ENCODE data around the gene PPP1R8. TPM values are rescaled to one million over a fixed set of nuclear protein-coding genes. Genes with fewer than 3 reads are reported as not detected.
"Not testable (repeated sequence)": the region's sequence is repeated elsewhere in the genome, so short reads cannot be mapped to it uniquely, and the experiment has no call there.

PPP1R8 gene
- total RNA-seq, 2 donors from 2014 or later = 28.3 to 52.0 TPM

DNA sequence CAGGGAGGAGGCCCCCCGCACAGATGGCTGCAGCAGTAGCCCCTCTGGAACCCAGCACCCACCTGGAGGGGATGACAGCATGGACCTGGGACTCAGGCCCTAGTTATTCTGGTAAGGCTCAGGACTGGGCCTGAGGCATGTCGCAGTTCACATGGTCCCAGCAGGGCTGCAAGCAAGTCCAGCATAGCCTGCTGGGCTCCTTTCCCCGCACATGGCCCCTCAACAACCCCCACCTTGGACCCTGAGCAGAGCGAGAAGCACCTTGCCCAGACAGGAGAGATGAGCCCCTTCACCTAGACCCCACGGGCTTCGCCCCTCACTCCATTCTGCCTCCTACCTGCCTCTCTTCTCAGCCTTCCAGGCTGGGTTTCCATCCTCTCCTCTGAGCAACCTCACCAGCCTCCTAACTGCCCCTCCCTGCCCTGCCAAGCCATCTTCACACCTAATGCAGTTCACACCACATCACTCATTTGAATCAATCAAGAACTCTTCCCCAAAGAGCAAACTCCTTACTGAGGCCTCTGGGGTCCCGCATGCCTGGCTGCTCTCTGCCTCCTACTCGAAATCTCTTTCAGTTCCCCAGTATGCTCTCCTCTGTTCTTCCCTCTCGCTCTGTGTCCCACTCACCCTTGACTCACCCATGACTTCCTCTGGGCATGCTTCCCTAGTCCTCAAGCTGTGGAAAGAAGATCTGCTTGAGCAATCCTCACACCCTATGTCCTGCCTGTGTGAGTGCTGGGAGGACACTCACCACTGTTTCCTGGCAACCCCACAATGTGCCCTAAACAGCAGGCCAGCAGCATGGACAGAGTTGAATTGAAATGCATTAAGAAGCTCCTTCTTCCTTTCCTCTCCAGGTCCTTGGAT is 32.3 kb downstream of the PPP1R8 start:
- Mint-ChIP-seq H3K27ac (peak overlapping the region; percentile 17 to 70), H3K36me3 (no peaks in the 10 kb centered on the region), H3K9me3 (no peaks in the 10 kb centered on the region)
- DNase-seq (ENCODE audit: low spot score in 2 of 2) (no peak), ATAC-seq (peak; percentile 18 to 67)

DNA sequence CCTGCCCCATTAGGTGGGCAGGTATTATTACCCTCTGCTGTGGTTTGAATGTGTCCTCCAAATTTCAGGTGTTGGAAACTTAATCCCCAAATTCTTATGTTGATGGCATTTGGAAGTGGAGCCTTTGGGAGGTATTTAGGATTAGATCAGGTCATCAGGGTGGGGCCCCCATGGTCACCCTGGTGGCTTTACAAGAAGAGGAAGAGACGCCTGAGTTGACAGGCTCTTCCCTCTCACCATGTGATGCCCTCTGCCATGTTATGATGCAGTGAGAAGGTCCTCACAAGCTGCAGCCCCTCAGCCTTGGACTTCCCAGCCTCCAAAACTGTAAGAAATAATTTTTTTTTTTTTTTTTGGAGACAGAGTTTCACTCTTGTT is 32.9 kb downstream of the PPP1R8 start:
- ATAC-seq = no peak
- Mint-ChIP-seq H3K9me3 (no peaks in the 10 kb centered on the region), H3K36me3 (no peaks in the 10 kb centered on the region), H3K27ac (peak overlapping the region; percentile 17 to 70)
- no peak for DNase-seq (ENCODE audit: low spot score in 2 of 2)

DNA sequence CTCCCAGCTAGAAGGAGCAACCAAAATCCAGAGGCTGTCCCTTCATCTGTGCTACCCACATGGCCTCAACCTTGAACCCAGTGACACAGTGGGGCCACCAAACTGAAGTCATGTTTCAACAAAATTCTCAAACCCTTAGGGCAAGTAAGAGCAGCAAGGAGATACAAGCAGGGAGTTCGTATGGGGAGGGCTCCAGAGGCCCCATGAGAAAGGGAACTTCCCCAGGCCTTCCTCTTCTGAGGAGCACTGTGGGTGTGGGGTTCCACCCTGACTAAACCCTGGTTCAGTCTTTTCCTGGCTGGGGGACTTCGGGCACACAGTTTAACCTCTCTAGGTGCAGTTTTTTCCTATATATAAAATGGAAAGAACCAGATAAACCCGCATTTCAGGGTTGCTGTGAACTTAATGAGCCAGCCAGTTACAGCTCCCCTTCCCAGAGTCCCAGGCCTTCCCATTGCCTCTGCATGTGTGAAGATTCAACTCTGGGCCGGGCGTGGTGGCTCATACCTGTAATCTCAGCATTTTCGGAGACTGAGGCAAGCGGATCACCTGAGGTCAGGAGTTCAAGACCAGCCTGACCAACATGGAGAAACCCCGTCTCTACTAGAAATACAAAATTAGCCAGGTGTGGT is 33.8 kb downstream of the PPP1R8 start:
- Mint-ChIP-seq H3K36me3 (no peaks in the 10 kb centered on the region), H3K9me3 (no peaks in the 10 kb centered on the region), H3K27ac (peak overlapping the region; percentile 17 to 90)
- no peak for DNase-seq (ENCODE audit: low spot score in 2 of 2)
- ATAC-seq = peak; percentile 52 to 76

DNA sequence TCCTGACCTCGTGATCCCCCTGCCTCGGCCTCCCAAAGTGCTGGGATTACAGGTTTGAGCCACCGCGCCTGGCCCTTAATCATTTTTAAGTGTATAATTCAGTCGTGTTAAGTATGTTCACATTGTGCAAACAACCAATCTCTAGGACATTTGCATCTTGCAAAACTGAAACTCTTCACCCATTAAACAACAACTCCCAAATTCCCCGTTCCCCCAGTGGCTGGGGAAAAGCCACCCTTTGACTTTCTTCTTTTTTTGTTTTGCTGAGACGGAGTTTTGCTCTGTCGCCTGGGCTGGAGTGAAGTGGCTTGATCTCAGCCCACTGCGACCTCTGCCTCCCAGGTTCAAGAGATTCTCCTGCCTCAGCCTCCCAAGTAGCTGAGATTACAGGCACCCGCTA is 35.2 kb downstream of the PPP1R8 start:
- no peak for DNase-seq (ENCODE audit: low spot score in 2 of 2)
- H3K9me3 Mint-ChIP-seq = no peaks in the 10 kb centered on the region
- H3K36me3 Mint-ChIP-seq = no peaks in the 10 kb centered on the region
- H3K27ac Mint-ChIP-seq = no peak overlapping the region
- no peak for ATAC-seq

DNA sequence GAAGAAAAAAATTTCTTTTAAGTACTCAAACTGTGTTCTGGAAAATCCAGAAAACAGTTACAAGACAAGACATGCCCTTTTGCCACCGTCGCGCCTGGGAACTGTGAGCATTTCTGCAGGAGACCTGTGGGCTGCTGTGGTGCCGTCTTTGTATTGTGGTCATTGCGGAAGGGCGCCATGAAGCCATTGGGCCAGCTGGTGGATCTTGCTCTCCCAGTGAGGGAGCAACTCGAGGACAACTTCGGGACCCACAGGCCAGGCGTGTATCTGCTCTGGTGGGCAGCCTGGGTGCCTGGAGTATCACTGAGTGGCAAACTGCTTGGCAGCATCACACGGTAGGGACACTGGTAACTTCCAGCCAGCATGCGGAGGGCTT is 38.0 kb downstream of the PPP1R8 start:
- DNase-seq (ENCODE audit: low spot score in 2 of 2) = no peak
- Mint-ChIP-seq H3K9me3 (no peaks in the 10 kb centered on the region), H3K27ac (peak overlapping the region; percentile 66 to 93), H3K36me3 (peaks cover 8 to 9% of the 10 kb centered on the region in 2 donors)
- ATAC-seq = no peak

DNA sequence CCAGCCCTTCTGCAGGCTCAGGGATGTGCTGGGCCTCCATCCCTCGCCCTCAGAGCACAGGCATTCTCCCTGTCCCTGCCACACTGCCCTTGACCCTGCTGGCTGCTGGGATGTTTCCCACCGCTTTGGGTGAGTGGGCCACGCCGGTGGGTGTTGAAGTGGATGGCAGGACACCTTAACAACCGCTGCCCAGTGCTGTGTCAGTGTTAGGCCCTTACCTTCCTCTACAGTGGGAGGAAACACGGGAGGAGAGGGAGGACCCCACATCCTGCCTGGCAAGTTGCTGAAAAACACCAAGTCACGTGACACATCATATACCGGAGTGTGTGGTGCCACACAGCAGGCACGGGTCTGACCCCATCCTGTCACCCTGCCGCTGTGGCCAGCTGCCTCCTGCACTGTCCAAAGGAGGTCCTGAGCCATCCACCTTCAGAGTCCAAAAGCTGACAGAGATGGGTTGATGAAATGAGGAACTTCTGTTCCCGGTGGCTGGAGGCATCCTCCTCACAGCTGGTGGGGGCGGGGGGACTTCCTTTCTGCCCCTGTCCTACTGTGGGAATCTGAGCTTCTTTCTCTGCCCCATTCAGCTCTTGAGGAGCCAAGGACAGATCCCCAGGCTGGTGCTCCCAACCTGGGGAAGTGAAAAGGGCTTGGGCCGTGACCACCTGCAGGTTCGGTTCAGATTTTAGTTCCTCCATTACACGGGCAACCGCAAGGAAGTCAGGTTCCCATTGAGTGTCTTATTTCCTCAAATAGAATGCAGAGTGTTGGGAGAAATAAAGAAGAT is 38.5 kb downstream of the PPP1R8 start:
- DNase-seq (ENCODE audit: low spot score in 2 of 2) = peak; percentile 47 to 81
- Mint-ChIP-seq H3K9me3 (no peaks in the 10 kb centered on the region), H3K36me3 (peaks cover 8 to 9% of the 10 kb centered on the region in 2 donors), H3K27ac (peak overlapping the region; percentile 66 to 93)
- ATAC-seq = peak; percentile 36 to 70

DNA sequence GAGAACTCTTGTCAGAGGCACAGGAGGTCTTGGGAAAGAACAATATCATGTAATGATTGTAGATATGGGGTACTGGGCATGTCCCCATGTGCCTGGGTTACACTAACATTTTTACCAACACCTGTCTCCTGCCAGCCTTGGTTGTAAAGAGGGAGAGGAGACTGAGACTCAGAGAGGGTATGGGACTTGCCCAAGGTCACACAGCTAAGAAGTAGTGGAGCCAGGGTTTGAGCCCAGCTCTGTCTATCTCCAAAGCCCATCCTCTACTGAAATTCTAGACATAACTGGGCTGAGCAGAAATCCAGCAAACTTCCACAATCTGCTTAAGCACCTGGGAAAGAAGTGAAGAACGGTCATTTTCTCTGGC is 39.1 kb downstream of the PPP1R8 start:
- DNase-seq (ENCODE audit: low spot score in 2 of 2) (no peak), ATAC-seq (no peak)
- H3K9me3 Mint-ChIP-seq = no peaks in the 10 kb centered on the region
- H3K27ac Mint-ChIP-seq = peak overlapping the region; percentile 66 to 93
- peaks cover 8 to 9% of the 10 kb centered on the region in 2 donors for H3K36me3 Mint-ChIP-seq

DNA sequence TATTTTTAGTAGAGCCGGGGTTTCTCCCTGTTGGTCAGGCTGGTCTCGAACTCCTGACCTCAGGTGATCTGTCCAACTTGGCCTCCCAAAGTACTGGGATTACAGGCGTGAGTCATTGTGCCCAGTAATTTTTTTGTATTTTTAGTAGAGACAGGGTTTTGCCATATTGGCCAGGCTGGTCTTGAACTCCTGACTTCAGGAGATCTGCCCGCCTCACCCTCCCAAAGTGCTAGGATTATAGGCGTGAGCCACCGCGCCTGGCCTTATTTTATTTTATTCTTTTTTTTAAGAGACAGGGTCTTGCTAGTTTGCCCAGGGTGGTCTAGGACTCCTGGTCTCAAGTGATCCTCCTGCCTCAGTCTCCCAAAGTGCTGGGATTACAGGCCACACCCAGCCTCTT is 40.5 kb downstream of the PPP1R8 start:
- not testable (repeated sequence) for H3K27ac Mint-ChIP-seq; DNase-seq (ENCODE audit: low spot score in 2 of 2); ATAC-seq; H3K36me3 Mint-ChIP-seq; H3K9me3 Mint-ChIP-seq

DNA sequence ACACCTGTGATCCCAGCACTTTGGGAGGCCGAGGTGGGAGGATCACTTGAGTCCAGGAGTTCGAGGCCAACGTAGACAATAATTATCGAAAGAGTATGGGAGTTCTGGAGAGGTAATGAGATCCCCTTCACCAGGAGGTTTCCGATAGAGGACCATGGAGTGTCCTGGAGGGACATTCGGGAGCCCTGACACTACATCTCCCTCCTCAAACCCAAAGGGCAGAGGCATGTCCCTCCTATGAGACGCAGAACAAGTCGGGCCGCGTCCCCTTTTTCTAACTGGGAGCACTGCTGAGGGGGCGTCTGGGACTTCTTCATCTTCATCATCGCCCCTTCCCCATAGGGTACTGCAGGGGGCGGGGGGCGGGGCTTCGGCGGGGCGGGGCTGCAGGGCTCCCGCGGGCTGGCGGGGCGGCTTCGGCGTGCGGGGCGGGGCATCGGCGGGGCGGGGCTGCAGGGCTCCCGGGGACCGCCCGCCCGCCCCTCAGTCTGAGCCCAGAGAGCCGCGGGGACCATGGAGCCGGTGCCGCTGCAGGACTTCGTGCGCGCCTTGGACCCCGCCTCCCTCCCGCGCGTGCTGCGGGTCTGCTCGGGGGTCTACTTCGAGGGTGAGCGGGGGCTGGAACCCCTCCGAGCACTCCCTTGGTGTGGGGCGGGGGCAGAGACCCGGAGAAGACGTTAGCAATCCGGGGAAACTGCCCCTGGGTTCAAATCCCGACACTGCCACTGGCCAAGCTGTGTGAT is 41.6 kb downstream of the PPP1R8 start, which contains the start of gene THEMIS2:
TSS of gene THEMIS2 (plus strand) at position 486 of the 743 bp plus-strand sequence. CDS start at position 514, 28 bp downstream.
- Mint-ChIP-seq H3K27ac (peak within 1 kb of the TSS; percentile 83 to 93), H3K36me3 (peaks cover 8 to 9% of the 10 kb centered on the region in 2 donors), H3K9me3 (no peaks in the 10 kb centered on the region)
- DNase-seq (ENCODE audit: low spot score in 2 of 2) = peak; percentile 76 to 78
- peak; percentile 65 to 90 for ATAC-seq

DNA sequence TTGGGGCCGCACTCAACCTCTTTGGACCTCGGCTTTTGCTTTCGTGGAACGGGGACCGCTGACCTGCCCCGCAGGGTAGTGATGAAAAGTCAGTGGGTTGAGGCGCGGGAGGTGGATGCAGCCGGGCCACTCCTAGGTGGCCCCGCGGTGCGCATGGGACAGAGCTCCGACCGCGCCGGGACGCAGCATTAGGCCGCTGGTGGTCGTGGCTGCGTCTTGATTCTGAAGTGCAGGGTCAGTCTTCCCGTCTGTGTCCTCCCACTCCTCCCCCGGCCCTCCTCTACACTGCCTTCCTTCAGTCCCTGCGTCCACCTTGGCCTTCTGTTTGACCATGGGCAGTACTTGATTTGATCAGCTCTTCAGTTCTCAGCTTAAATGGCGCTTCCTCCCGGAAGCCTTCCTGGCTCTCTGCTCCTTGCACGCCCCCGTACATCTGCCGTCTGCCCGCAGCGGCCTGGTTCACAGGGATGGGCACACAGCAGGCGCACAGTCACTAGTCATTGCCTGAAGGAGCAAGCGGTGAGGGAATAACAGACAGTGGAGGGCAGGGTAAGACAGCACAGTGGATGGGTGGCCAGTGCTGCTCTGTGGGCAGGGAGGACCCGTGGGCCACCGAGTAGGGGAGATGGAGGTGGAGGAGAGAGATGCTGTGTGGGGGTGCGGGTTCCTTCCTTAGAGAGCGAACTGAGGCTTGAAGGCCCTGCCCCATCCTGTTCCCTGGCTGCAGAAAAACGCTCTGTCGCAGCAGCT is 42.4 kb downstream of the PPP1R8 start:
- peaks cover 8 to 9% of the 10 kb centered on the region in 2 donors for H3K36me3 Mint-ChIP-seq
- DNase-seq (ENCODE audit: low spot score in 2 of 2) (peak; percentile 44 to 72), ATAC-seq (peak; percentile 46 to 56)
- H3K9me3 Mint-ChIP-seq = no peaks in the 10 kb centered on the region
- peak overlapping the region; percentile 83 to 93 for H3K27ac Mint-ChIP-seq

DNA sequence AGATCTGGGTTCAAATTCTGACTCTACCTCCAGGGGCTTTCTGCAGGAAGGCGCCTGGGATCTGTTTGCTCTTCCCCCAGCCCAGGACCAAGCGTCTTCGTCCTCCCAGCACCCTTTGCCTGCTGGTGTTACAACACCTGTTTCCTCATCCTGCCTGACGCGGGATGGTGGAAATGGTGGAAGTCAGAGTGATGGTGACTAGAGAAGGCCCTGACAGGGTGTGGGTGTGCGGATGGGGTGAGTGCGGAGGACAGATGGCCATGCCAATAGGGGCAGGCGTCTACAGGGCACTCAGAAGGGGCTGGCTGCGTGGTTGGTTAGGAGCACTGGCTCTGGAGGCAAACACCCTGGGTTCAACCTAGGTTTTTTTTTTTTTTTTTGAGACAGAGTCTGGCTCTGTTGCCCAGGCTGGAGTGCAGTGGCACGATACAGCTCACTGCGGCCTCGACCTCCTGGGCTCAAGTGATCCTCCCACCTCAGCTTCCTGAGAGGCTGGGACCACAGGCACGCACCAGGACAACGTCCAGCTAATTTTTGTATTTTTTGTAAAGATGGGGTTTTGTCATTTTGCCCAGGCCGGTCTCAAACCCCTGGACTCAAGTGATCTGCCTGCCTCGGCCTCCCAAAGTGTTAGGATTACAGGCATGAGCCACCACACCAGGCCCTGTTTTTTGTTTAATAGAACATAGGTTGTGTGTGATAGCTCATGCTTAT is 43.2 kb downstream of the PPP1R8 start:
- Mint-ChIP-seq H3K27ac (peak overlapping the region in 1 of 2 donors; percentile 83), H3K9me3 (no peaks in the 10 kb centered on the region), H3K36me3 (peaks cover 8 to 9% of the 10 kb centered on the region in 2 donors)
- ATAC-seq (peak in 1 of 2 donors; percentile 17), DNase-seq (ENCODE audit: low spot score in 2 of 2) (peak in 1 of 2 donors; percentile 57)

DNA sequence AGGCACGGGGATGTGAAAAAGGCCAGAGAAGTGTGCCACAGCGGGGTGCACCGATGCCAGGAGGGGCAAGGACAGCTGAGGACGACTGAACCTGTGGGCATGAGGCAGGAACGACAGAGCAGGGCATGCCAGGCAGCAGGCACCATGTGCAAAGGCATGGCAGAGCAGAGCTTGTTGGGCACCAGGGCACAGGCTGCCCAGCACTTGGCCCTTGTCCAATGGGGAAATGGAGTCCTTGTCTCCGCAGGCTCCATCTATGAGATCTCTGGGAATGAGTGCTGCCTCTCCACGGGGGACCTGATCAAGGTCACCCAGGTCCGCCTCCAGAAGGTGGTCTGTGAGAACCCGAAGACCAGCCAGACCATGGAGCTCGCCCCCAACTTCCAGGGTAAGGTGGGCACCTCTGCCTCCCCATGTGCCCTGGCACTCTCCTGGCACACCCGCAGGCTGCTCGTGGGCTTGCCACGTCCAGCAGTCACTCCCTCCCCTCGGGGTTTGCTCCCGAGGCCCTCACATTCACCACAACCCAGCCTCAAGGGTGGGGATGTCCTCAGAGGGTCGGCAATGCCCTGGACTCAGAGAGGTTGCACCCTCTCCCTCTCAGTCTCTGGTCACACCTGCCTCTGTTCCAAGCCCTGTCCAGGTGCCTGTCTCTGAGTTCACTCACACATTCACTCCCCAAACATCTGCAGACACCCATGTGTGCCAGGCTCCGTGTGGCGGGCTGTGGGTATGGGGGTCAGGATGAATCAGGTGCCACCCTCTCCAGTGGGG is 45.9 kb downstream of the PPP1R8 start:
- Mint-ChIP-seq H3K9me3 (no peaks in the 10 kb centered on the region), H3K27ac (peak overlapping the region in 1 of 2 donors; percentile 90), H3K36me3 (peaks cover 8 to 9% of the 10 kb centered on the region in 2 donors)
- ATAC-seq = no peak
- DNase-seq (ENCODE audit: low spot score in 2 of 2) = no peak

DNA sequence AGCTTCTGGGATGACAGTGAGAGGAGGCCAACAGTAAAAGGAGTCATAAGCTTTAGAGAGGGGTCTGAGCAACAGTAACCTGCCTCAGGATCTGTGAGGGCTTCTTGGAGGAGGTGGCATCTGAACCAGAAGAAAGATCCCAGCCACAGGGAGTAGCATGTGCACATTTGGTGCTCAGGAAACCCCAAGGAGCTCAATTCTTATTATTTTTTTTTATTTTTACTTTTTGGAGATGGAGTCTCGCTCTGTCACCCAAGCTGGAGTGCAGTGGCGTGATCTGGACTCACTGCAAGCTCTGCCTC is 46.5 kb downstream of the PPP1R8 start:
- DNase-seq (ENCODE audit: low spot score in 2 of 2) (peak in 1 of 2 donors; percentile 50), ATAC-seq (no peak)
- H3K27ac Mint-ChIP-seq = peak overlapping the region in 1 of 2 donors; percentile 60
- no peaks in the 10 kb centered on the region for H3K9me3 Mint-ChIP-seq
- H3K36me3 Mint-ChIP-seq = peaks cover 8 to 9% of the 10 kb centered on the region in 2 donors

DNA sequence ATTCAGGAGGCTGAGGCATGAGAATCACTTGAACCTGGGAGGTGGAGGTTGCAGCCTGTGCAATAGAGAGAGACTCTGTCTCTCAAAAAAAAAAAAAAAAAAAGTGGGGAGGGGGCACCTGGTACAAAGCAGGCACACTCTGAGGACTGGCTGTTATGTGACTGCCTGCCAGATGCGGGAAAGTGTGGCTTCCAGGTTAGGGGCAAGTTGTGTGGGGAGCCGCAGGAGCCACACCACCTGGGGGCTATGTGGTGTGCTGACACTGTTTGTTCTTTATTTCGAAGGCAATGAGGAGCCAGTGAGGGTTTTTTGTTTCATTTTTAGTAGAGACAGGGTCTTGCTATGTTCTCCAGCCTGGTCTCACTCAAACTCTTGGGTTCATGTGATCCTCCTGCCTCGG is 47.5 kb downstream of the PPP1R8 start:
- no peak for ATAC-seq
- peaks cover 3 to 8% of the 10 kb centered on the region in 2 donors for H3K36me3 Mint-ChIP-seq
- no peaks in the 10 kb centered on the region for H3K9me3 Mint-ChIP-seq
- peak in 1 of 2 donors; percentile 52 for DNase-seq (ENCODE audit: low spot score in 2 of 2)
- H3K27ac Mint-ChIP-seq = no peak overlapping the region

All from activated naive CD4-positive, alpha-beta T cell treated with anti-CD3 and anti-CD28 coated beads, Interleukin-2, amount 50 U/mL, for 72 hours (primary cell).